NK-92 treated with Interleukin-12 subunit alpha and Interleukin-12 subunit beta, amount 100 ng/mL, for 24 hours (cell line): ENCODE results near the gene ITGB6.

Experiments used
- DNase-seq: peaks from one replicate; lab custom pipeline; 2025; lab: John Stamatoyannopoulos, UW

ITGB6 gene

GRCh38 chr2:160199683-160200389 lies at the start of gene ITGB6:
Gene ITGB6, minus strand, starts transcription at chr2:160200272. Its CDS starts 209 bp downstream, at chr2:160200063.
- no peak for DNase-seq

GRCh38 chr2:160247296-160248035 lies 47.4 kb upstream of the ITGB6 start:
- DNase-seq, result no peak

- DNase-seq, result no peak
These were observed 46.3 kb upstream of the ITGB6 start for GRCh38 chr2:160246356-160246755.

- no peak for DNase-seq
These were observed 45.6 kb upstream of the ITGB6 start for GRCh38 chr2:160245614-160246155.

GRCh38 chr2:160242893-160243564 lies 43.0 kb upstream of the ITGB6 start:
- DNase-seq, result no peak

- DNase-seq, result no peak
These were observed 41.4 kb upstream of the ITGB6 start for GRCh38 chr2:160241251-160242137.

GRCh38 chr2:160239436-160239835 lies 39.4 kb upstream of the ITGB6 start:
- DNase-seq, result no peak

GRCh38 chr2:160238392-160238791 lies 38.3 kb upstream of the ITGB6 start:
- no peak for DNase-seq

GRCh38 chr2:160232905-160233475 lies 32.9 kb upstream of the ITGB6 start:
- DNase-seq, result no peak

GRCh38 chr2:160229591-160229990 lies 29.5 kb upstream of the ITGB6 start:
- DNase-seq, result no peak

- no peak for DNase-seq
These were observed 28.3 kb upstream of the ITGB6 start for GRCh38 chr2:160228141-160228917.

- DNase-seq, result no peak
These were observed 27.3 kb upstream of the ITGB6 start for GRCh38 chr2:160227293-160227915.

- no peak for DNase-seq
These were observed 26.3 kb upstream of the ITGB6 start for GRCh38 chr2:160226367-160226766.

- no peak for DNase-seq
These were observed 25.6 kb upstream of the ITGB6 start for GRCh38 chr2:160225722-160226121.

- no peak for DNase-seq
These were observed 24.4 kb upstream of the ITGB6 start for GRCh38 chr2:160224507-160224906.

GRCh38 chr2:160224060-160224459 lies 24.0 kb upstream of the ITGB6 start:
- peak; percentile 18 for DNase-seq

- DNase-seq, result no peak
These were observed 23.5 kb upstream of the ITGB6 start for GRCh38 chr2:160223560-160223959.

- DNase-seq, result no peak
These were observed 22.6 kb upstream of the ITGB6 start for GRCh38 chr2:160222546-160223283.
